Mesothelial cell of epicardium (in vitro differentiated cells): Measurements from ENCODE around the gene CAPS. TPM values are rescaled to one million over a fixed set of nuclear protein-coding genes. Genes with fewer than 3 reads are reported as not detected.
"Not testable (repeated sequence)": the region's sequence is repeated elsewhere in the genome, so short reads cannot be mapped to it uniquely, and the experiment has no call there.

Experiments used
- DNase-seq, 2 experiments: peaks; one replicate each; pipeline ENCODE4 v3.0.0; 2021; ENCODE audit warnings: low spot score in 2 of 2; ENCODE audit not compliant: unreplicated experiment in 2 of 2
- H3K27ac Mint-ChIP-seq: 2 replicates; pipeline ENCODE4 v1.8.0; 2021; ENCODE audit warnings: mixed read lengths
- H3K27me3 Mint-ChIP-seq: 2 replicates; pipeline ENCODE4 v1.8.0; 2021; ENCODE audit warnings: low read depth, mixed read lengths
- H3K36me3 Mint-ChIP-seq: 2 replicates; pipeline ENCODE4 v1.8.0; 2021; ENCODE audit warnings: mixed read lengths
- H3K4me1 Mint-ChIP-seq: 2 replicates; pipeline ENCODE4 v1.8.0; 2021; ENCODE audit warnings: mixed read lengths
- H3K4me3 Mint-ChIP-seq: 2 replicates; pipeline ENCODE4 v1.8.0; 2021; ENCODE audit warnings: mild to moderate bottlenecking, moderate library complexity, mixed read lengths
- H3K9me3 Mint-ChIP-seq: 2 replicates; pipeline ENCODE4 v1.8.0; 2021; ENCODE audit warnings: mixed read lengths
- total RNA-seq: library from RNA; stranded (reverse); gene quantifications from 3 replicates; pipeline ENCODE4 v1.2.1, GENCODE V29; 2021
- TF ChIP-seq, protein P1 (sequence below): fragments of 200-600 bp; sonication (generic); IDR thresholded peaks from one replicate; pipeline ENCODE4 v1.5.0; 2021; ENCODE audit warnings: antibody characterized with exemption; ENCODE audit not compliant: unreplicated experiment

The CAPS gene
- total RNA-seq, 1 donor from 2014 or later, result 16.2 TPM

DNA sequence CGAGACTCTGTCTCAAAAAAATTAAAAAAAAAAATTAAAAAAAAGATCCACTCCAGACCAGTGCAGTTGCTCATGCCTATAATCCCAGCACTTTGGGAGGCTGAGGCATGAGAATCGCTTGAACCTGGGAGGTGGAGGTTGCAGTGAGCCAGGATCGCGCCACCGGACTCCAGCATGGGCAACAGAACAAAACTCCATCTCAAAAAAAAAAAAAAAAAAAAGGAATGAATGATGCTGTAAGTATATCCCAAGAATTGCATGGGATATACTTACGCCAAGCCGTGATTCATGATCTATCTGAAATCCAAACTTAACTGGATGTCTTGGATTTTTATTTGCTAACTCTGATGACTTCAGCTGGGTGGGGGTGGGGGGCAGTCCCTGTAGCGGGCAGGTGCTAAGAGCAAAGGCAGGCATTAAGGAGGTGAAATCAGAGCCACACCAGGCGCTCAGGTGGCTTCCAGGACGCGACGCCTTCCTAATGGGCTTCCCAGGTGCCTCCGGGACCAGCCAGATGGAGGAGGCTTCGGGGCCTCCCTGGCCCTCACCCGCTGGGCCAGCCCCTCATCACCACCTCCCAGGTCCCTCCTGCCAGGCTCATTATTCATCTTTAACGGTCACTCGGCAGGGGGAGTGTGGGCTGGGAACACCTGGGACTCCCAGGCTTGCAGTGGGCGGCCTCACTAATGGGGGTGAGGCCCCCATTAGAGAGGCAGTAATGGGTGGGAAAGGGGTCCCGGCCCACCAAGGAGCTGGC is 32.3 kb upstream of the CAPS start:
- no peaks in the 10 kb centered on the region for H3K36me3 Mint-ChIP-seq
- no peaks in the 10 kb centered on the region for H3K27me3 Mint-ChIP-seq
- H3K27ac Mint-ChIP-seq, result no peak overlapping the region
- TF ChIP-seq, protein P1, sequence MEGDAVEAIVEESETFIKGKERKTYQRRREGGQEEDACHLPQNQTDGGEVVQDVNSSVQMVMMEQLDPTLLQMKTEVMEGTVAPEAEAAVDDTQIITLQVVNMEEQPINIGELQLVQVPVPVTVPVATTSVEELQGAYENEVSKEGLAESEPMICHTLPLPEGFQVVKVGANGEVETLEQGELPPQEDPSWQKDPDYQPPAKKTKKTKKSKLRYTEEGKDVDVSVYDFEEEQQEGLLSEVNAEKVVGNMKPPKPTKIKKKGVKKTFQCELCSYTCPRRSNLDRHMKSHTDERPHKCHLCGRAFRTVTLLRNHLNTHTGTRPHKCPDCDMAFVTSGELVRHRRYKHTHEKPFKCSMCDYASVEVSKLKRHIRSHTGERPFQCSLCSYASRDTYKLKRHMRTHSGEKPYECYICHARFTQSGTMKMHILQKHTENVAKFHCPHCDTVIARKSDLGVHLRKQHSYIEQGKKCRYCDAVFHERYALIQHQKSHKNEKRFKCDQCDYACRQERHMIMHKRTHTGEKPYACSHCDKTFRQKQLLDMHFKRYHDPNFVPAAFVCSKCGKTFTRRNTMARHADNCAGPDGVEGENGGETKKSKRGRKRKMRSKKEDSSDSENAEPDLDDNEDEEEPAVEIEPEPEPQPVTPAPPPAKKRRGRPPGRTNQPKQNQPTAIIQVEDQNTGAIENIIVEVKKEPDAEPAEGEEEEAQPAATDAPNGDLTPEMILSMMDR, result no peak
- no peak for DNase-seq
- no peak overlapping the region for H3K4me3 Mint-ChIP-seq
- H3K4me1 Mint-ChIP-seq, result peaks cover 9% of the 10 kb centered on the region
- no peaks in the 10 kb centered on the region for H3K9me3 Mint-ChIP-seq

DNA sequence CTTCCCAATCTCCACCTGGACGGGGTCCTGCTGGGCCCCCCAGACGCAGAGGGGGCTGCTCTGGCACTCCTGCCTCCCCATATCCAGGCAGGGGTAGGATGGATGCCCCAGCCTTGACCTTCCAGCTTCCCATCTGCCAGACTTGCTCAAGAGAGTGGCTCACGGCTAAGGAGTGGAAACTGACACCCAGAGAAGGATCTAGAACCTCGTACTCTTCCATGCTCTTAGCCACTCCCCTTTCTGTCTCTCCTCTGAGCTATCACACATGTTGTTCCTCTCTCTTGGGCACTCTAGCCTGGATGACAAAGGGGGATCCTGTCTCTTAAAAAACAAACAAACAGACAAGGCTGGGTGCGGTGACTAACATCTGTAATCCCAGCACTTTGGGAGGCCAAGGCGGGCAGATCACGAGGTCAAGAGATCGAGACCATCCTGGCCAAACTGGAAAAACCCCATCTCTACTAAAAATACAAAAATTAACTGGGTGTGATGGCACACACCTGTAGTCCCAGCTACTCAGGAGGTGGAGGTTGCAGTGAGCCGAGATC is 31.6 kb upstream of the CAPS start:
- H3K36me3 Mint-ChIP-seq, result no peaks in the 10 kb centered on the region
- H3K27me3 Mint-ChIP-seq, result no peaks in the 10 kb centered on the region
- TF ChIP-seq, protein P1, result no peak
- no peak for DNase-seq
- H3K9me3 Mint-ChIP-seq, result no peaks in the 10 kb centered on the region
- H3K4me1 Mint-ChIP-seq, result peaks cover 8% of the 10 kb centered on the region
- H3K4me3 Mint-ChIP-seq, result no peak overlapping the region
- H3K27ac Mint-ChIP-seq, result no peak overlapping the region

DNA sequence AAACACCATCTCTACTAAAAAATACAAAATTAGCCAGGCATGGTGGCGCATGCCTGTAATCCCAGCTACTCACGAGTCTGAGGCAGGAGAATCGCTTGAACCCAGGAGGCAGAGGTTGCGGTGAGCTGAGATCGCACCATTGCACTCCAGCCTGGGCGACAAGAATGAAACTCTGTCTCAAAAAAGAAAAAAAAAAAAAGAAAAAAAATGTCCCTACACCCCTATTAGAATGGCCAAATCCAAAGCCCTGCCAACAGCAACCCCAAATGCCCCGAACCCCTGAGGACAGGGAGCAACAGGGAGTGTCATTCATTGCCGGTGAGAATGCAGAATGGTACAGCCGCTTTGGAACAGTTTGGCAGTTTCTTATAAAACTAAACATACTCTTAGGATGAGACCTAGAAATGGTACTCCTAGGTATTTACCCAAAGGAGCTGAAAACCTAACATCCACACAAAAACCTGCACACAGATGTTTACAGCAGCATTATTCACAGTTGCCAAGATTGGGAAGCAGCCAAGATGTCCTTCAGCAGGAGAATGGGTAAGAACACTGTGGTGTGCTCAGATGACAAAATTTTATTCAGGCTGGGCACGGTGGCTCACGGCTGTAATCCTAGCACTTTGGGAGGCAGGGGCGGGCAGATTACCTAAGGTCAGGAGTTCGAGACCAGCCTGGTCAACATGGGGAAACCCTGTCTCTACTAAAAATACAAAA is 30.7 kb upstream of the CAPS start:
- H3K4me1 Mint-ChIP-seq, H3K36me3 Mint-ChIP-seq: not testable (repeated sequence)

DNA sequence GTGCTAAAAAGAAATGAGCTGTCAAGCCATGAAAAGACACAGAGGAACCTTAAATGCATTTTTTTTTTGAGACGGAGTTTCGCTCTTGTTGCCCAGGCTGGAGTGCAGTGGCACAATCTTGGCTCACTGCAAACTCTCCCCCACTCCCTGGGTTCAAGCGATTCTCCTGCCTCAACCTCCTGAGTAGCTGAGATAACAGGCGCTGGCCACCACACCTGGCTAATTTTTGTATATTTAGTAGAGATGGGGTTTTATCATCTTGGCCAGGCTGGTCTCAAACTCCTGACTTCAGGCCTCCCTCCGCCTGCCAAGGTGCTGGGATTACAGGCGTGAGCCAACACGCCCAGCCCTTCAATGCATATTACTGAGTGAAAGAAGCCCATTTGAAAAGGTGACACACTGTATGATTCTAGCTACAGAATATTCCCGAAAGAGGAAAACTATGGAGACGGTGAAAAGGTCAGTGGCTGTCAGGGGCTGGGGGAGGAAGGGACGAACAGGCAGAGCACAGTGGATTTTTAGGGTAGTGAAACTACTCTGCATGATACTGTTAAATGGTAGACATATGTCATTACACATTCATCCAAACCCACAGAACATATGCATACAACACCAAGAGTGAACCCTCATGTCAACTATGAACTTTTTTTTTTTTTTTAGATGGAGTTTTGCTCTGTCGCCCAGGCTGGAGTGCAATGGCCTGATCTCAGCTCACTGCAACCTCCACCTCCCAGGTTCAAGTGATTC is 29.8 kb upstream of the CAPS start:
- H3K36me3 Mint-ChIP-seq, DNase-seq, H3K27me3 Mint-ChIP-seq: not testable (repeated sequence)

More for the DNA sequence above, 30.7 kb upstream of the CAPS start:
- not testable (repeated sequence) for H3K9me3 Mint-ChIP-seq, H3K27me3 Mint-ChIP-seq, H3K27ac Mint-ChIP-seq, H3K4me3 Mint-ChIP-seq, DNase-seq

DNA sequence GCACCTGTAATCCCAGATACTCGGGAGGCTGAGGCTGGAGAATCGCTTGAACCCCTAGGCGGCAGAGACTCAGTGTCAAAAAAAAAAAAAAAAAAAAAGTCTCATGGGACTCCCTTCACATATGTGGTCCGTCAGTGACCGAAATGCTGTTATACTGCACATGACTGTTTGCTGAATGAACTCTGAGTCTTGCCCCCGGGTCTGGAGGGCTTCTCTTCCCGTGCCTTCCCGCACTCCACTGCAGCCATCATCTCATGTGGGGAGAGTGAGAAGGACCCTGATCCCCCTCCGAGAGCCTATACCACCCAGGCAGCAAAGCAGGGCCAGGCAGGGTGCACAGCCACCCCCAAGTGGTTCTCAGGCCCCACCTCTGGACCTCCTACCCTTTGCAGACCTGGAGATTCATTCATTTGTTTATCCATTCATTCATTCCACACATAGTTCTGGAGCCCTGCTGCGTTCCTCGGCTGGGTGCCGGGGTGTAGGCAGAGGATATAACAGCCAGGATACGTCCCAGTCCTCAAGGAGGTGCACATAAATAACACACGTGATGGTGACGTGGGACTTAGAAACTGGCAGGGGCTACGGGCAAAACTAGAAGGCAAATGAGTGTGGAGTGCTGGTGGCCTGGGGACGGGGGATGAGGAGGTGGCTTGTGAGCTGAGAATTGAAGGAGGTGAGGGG is 24.6 kb upstream of the CAPS start:
- H3K27ac Mint-ChIP-seq, result no peak overlapping the region
- H3K4me3 Mint-ChIP-seq, result no peak overlapping the region
- H3K9me3 Mint-ChIP-seq, result no peaks in the 10 kb centered on the region
- DNase-seq, result no peak
- peaks cover 6% of the 10 kb centered on the region for H3K4me1 Mint-ChIP-seq
- no peaks in the 10 kb centered on the region for H3K36me3 Mint-ChIP-seq
- peaks cover 8% of the 10 kb centered on the region for H3K27me3 Mint-ChIP-seq
- TF ChIP-seq, protein P1, result no peak

More for the DNA sequence above, 29.8 kb upstream of the CAPS start:
- not testable (repeated sequence) for H3K4me1 Mint-ChIP-seq, H3K9me3 Mint-ChIP-seq, H3K4me3 Mint-ChIP-seq, H3K27ac Mint-ChIP-seq

DNA sequence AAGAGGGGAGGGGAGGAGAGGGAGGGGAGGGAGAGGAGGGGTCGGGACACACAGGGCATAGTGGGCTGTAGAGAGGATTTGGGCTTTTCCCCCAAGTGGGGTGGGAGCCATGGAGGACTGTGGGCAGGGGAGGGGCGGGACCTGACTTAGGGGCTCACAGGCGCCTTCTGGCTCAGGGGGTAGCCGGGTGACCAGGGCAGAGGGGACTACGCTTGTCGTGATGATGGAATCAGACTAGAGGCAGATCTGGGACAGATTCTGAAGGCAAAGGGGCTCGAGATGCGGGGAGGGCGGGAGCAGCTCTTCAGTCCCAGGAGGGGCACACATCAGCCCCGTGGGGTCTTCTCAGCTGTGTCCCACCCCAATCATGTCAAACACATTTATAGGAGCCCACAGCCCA is 24.0 kb upstream of the CAPS start:
- Mint-ChIP-seq H3K27ac (no peak overlapping the region), H3K9me3 (no peaks in the 10 kb centered on the region), H3K27me3 (peaks cover 8% of the 10 kb centered on the region), H3K4me1 (peaks cover 6% of the 10 kb centered on the region), H3K36me3 (no peaks in the 10 kb centered on the region), H3K4me3 (no peak overlapping the region)
- TF ChIP-seq, protein P1, result no peak
- no peak for DNase-seq
